NCI-H2196 treated with DMSO at 0.1 percent for 48 hours (cell line): ENCODE measurements around the gene FBXL13.
A peak's percentile ranks its signal among the peaks of the same experiment; 100 is the strongest.
"Not testable (repeated sequence)": the region's sequence is repeated elsewhere in the genome, so short reads cannot be mapped to it uniquely, and the experiment has no call there.

Experiments
- DNase-seq: peaks from one replicate; lab custom pipeline; 2025; ENCODE audit not compliant: unreplicated experiment; lab: John Stamatoyannopoulos, UW

FBXL13 gene

DNA sequence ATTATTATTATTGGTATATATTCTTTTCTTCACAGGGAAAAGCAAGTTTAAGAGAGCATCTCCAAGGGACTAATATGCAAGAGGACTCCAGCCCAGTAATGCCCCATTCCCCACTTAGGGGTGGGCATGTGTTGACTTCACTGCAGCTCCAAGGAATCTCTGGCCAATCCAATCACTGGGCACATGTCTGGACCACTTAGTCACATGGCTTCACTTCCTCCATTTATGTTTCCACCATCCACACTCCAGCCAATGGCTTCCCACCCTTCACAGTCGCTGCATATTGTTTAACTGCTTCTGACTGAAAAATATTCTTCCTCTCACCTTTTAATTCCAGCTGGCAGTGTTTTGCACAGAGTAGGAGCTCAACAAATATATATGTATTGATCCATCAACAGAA lies 43.6 kb downstream of the FBXL13 start:
- DNase-seq: no peak

DNA sequence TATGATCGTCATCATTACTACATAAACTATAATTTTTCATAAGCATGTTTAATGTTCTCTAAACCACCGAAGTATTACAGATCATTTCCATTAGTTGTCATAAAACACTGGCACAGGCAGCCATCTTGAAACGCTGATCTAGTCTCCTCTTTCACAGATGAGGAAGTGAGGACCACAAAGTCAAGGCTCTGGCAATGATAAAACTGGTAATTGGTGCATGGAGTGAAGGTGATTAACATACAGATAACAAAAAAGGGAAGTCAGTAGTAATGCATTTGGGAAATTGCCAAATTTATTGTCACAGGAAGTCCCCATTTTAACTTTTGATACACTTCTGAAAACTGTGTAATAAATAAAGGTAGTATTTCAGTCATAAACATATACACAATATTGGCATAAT lies 49.3 kb downstream of the FBXL13 start:
- DNase-seq: no peak

DNA sequence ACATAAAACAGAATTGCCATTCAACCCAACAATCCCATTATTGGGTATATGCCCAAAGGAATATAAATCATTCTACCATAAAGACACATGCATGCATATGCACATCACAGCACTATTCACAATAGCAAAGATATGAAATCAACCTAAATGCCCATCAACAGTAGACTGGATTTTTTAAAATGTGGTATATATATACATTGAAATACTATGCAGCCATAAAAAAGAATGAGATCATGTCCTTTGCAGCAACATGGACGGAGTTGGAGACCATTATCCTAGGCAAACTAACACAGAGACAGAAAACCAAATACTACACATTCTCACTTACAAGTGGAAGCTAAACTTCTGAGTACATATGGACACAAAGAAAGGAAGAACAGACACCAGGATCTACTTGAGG lies 51.0 kb downstream of the FBXL13 start:
- not testable (repeated sequence) for DNase-seq

DNA sequence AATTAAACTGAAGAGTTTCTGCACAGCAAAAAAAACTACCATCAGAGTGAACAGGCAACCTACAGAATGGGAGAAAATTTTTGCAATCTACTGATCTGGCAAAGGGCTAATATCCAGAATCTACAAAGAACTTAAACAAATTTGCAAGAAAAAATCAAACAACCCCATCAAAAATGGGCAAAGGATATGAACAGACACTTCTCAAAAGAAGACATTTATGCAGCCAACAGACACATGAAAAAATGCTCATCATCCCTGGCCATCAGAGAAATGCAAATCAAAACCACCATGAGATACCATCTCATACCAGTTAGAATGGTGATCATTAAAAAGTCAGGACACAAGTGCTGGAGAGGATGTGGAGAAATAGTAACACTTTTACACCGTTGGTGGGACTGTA lies 53.1 kb downstream of the FBXL13 start:
- not testable (repeated sequence) for DNase-seq

DNA sequence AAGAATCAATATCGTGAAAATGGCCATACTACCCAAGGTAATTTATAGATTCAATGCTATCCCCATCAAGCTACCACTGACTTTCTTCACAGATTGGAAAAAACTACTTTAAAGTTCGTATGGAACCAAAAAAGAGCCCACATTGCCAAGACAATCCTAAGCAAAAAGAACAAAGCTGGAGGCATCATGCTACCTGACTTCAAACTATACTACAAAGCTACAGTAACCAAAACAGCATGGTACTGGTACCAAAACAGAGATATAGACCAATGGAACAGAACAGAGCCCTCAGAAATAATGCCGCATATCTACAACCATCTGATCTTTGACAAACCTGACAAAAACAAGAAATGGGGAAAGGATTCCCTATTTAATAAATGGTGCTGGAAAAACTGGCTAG lies 53.7 kb downstream of the FBXL13 start:
- not testable (repeated sequence) for DNase-seq

DNA sequence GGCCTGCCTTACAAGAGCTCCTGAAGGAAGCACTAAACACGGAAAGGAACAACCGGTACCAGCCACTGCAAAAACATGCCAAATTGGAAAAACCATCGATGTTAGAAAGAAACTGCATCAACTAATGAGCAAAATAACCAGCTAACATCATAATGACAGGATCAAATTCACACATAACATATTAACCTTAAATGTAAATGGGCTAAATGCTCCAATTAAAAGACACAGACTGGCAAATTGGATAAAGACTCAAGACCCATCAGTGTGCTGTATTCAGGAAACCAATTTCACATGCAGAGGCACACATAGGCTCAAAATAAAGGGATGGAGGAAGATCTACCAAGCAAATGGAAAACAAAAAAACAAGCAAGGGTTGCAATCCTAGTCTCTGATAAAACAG lies 56.3 kb downstream of the FBXL13 start:
- DNase-seq: not testable (repeated sequence)

DNA sequence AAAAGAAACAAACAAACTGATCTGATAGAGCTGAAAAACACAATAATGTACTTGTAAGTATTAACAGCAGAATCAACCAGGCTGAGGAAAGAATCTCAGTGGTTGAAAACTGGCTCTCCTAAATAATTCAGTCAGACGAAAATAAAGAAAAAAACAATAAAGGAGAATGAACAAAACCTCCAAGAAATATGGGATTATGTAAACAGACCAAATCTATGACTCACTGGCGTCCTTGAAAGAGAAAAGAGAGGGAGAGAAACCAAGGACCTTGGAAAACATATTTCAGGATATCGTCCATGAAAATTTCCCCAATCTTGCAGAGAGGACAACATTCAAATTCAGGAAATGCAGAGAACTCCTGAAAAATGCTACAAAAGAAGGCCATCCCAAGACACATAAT lies 62.9 kb downstream of the FBXL13 start:
- no peak for DNase-seq

DNA sequence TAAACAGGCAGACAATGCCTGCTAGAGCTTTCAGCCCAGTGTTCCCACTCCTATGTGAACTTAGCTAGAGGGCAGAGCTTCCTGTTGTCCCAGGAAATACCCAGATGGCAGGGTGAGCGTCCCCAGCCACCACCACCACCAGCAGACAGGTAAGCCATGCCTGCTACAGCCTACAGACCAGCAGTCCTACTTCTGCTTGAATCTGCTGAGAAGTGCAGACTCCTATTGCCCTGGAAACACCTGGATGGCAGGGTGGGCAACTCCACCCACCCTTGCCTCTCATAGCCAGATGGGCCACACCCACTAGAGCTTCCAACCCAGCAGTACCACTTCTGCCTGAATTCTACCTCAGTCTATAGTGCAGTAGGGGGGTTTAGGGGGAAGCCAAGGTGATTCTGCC lies 64.4 kb downstream of the FBXL13 start:
- no peak for DNase-seq

DNA sequence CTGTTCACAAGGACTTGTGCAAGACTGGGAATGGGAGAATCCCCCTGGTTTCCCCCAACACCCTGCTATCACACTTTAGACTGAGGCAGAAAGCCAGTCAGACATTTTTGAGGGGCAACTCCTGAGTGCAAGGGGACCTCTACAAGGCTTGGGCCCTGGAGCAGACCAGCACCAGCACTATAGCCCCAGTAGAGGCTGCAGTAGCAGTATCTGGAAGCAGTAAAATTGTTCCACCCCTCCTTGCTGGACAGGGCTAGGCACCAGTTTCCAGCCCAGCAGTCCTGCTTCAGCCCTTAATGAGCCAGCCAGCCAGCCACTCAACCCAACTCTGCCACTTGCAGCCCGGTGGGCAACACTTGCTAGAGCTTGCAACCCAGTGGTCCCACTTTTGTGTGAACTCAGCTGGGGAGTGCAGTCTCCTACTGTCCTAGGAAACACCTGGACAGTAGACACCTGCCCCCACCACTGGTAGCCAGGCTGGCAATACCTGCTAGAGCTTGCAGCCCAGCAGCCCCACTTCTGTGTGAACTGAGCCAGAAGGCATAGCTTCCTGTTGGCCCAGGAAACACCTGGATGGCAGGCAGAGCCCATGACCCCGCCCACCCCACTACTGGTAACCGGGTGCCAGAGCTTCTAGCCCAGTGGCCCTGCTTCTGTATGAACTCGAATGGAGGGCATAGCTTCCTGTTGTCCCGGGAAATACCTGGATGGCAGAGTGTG lies 65.0 kb downstream of the FBXL13 start:
- DNase-seq: no peak

DNA sequence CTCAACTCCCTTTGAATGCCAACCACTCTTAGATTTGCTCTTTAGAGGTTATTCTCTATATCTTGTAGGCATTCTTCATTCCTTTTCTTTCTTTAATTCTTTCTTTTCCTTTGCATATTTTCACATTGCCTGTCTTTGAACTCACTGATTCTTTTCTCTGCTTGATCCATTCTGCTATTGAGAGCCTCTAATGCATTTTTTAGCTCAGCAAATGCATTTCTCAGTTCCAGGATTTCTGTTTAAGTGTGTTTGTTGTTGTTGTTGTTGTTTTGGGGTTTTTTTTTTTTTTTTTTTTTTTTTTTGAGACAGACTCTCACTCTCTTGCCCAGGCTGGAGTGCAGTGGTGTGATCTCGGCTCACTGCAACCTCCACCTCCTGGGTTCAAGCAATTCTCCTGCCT lies 71.6 kb downstream of the FBXL13 start:
- no peak for DNase-seq

DNA sequence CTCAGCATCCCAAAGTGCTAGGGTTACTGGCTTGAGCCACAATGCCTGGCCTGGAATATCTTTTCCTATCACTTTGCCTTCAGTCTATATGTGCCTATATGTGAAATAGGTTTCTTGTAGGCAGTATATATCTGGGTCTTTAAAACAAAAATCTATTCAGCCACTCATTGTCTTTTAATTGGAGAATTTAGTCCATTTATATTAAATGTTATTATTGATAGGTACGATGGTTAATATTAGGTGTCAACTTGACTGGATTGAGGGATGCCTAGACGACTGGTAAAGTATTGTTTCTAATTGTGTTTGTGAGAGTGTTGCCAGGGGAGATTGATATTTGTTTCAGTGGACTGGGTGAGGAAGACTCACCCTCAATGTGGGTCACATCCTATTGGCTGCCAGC lies 73.4 kb downstream of the FBXL13 start:
- DNase-seq: no peak

DNA sequence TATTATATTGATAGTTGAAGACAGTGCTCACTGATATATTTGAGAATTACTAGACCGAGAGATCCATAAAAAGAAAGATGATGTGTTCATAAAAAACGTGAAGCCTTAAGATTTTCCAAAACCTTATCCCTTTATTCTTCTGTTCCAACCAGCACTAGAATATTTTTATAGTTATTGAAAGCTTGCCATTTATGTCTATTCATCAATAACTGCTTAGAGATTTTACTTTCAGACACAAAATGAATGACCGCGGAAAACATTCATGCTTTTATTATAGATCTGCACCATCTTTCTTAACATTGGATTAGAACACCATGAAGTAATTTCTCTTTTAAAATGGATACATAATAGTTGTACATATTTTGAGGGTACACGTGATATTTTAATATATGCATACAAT lies 77.6 kb downstream of the FBXL13 start:
- DNase-seq: no peak

DNA sequence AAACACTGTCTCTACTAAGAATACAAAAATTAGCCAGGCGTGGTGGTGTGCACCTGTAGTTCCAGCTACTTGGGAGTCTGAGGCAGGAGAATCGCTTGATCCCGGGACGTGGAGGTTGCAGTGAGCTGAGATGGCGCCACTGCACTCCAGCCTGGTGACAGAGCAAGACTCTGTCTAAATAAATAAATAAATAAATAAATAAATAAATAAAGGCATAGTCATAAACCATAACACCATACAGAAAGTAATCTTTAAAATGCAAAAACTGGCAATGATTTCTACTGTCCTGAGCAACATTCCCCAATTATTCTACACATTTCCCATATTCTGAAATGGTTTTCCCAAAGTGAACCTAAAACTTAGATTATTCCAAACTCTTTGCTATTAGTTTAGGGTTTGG lies 79.0 kb downstream of the FBXL13 start:
- not testable (repeated sequence) for DNase-seq

DNA sequence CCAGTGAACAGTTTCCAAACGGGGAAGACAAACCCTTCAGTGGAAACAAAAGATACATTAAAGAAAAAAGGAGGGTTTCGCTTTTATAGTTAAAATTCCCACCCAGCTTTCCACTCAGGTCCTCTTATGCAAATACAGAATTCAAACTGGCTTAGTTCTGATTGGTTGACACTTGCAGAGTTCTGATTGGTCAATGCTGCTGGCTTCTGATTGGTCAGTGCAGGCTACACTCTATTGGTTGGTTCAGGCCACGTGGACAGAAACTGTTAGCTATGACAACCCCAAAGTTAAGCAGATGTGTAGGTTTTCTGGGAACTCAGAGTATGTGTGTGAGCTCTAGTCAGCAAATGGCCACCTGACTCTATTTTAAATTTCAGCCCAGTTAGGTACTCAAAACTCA lies 80.0 kb downstream of the FBXL13 start:
- no peak for DNase-seq

DNA sequence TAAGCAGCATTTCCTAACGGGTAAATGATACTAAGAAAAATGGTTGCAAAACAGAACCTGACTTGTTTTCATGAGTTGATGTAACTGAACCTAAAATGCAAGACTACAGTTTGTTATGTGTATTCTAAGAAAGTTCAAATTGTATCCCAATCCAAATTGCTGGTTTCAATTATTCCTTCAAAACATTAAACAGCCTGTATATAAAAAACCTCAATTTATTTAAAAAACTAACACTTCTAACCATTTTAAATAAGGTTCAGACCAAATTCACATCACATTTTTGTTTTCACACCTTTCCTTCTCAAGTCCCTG lies 80.9 kb downstream of the FBXL13 start:
- DNase-seq: no peak

DNA sequence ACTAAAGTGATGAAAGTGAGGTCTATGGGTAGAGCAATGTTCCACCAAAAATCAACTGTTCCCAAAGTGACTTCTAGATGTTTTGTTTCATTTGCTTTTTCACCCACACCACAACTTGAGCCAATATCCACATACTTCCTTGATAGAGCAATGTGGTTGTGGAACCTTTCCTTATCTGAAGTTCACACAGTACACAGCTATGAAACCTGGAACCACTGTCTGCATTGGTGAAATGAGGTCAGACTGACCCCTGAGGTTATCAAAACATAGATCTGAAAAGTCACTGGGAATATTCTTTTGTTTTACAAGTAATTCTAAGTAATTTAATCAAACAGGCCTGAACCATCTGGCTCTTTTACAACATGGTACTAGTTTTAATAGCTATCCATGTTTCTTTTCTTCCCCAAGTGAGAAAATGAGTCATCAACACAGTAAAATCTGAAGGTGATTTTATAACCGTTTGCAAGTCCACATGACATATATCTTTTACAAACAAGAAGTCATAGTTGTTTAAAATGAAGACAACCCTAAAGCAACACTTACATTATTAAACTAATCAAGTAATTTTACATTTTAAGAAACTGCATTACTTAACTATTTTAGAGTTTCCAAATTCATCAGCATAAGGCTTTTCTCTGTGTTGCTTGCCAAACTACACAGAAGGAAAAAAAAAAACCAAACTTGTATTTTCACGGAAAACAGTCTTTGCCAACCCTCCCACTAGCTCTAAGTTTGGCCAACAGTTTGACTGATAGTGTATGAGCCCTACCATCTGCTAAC lies 81.5 kb downstream of the FBXL13 start:
- no peak for DNase-seq

DNA sequence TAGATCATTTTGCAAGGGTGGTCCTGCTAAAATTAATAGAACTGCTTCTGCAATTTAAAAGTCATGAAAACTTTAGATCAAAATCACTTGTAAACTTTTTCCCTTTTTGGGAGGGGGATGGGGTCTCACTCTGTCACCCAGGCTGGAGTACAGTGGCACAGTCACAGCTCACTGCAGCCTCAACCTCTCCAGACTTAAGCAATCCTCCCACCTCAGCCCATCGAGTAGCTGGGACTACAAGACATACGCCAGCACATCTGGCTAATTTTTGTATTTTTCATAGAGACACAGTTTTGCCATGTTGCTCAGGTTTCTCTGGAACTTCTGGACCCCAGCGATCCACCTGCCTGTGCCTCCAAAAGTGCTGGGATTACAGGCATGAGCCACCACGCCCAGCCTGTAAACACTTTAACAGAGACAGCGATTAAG lies 82.1 kb downstream of the FBXL13 start:
- DNase-seq: no peak

DNA sequence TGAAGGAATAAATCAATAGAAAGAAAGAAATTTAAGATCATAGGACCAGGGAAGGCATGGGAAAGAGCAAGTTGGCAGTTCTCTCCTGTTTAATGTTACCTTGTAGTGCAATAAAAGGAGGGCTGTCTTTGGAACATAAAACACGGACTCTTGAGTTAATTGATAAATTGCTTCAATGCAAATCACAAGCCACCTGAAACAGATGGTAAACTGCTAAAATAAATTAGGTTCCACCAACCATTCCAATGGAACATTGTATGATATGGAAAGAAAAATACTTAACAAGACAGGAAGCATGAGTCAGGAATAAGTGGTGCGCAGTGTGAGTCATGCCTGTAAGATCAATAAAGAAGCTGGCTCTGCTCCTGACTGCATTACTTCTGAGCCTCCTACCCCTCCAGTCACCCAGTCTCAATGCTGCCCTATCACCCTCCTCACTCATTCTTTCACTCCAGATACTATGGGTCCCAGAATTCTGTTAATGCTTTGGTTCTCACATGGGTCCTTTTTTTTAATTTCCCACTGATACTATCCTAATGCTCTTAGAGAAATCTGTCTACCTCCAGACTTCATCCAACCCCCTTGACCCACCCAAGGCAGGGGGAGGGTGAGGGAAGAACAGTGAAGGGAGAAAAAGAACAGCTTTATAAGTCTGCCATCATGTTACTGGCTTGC lies 82.9 kb downstream of the FBXL13 start:
- peak; percentile 20 for DNase-seq

DNA sequence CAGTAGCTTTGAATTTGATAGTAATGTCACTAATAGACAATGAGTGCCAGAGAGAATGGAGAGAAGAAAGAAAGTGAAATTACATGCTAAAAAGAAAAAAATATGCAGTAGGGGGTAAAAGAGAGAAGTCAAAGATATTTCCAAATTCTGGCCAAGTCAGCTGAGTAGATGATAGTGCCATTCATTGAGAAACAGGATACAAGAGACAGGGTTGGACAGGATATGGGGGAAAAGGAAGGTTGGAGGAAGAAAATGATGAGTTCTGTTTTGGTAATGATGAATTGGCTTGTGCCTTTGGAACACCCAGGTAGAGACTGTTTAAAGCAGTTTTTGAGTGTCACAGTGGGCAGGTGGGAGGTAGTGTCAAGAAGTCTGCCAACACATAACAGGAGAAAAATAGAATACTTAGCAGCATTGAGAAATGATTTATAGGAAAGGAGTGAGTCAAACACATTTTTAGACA lies 83.5 kb downstream of the FBXL13 start:
- DNase-seq: no peak

DNA sequence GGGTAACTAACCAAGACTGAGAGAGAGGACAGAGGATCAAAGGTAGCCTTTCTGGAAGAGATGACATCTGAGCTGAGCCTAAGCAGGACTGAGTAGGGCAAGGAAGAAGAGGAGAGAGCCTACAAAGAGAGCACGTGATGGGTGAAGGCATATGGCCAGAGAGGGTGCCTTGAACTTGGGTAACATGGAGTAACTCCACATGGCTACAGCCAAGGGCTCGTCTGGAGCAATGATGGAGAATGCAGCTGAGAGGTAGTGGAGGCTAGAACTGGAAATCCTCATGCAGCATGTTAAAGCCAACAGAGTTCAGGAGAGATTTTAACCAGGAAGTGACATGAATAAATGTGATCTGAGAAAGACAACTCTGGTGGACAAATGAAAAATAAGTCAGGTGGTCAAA lies 84.0 kb downstream of the FBXL13 start:
- DNase-seq: no peak

DNA sequence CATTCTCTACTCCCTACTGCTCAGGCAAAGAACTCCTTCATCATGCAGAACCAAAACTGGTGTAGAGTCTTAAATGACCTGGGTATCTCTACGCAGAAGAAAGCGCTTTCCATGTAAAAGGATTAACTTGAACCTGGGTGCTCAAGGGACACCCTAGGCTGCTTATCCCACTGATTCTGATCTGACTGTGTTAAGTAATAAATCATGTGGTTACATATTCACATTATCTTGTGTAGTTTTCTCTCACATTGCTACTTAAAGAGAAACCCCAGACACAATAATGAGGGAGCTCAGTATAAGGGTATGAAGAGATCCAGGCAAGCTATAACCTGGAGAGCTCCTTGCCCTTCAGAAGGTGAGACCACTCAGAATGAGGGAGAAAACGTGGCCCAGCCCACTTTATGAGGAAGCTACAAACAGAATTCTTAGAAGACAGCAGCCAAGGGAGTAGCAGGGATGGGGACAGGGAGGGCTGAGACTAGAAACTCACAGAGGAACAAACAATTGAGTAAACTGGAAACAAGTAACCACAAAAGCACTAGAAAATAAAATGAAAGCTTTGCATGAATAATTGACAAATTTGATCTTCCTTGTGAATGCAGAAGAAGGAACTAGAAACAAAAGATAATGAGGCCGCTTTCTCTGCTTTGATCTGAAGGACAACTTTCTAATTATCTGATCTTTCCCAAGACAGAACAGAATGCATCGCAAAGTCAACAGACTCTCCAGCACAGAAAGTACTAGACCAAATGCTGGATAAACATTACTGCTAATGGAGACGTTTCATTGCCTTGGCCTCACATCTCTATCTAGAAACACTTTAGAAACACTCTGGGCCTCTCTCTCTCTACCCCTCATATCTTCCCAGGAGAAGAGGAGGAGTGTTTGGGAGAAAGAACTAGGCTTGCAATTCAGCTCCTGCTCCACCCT lies 85.7 kb downstream of the FBXL13 start:
- no peak for DNase-seq
